Smooth muscle cell of bladder (primary cell): ENCODE measurements around the gene TFF3. TPM values are rescaled to one million over a fixed set of nuclear protein-coding genes. Genes with fewer than 3 reads are reported as not detected.

ENCODE experiments used
- total RNA-seq: library from RNA; depleted of rRNA; stranded (reverse); fragments of >200 nt; gene quantifications from 2 replicates; pipeline ENCODE4 v1.2.3, GENCODE V29; 2014

The TFF3 gene, protein sequence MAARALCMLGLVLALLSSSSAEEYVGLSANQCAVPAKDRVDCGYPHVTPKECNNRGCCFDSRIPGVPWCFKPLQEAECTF
- total RNA-seq = 0.14 TPM in 1 of 2 replicates, not detected in the other

GRCh38 chr21:42315296-42315891 is at the start of gene TFF3:
TSS of gene TFF3 (minus strand) at chr21:42315409. CDS start at chr21:42315374, 35 bp downstream.

DNA sequence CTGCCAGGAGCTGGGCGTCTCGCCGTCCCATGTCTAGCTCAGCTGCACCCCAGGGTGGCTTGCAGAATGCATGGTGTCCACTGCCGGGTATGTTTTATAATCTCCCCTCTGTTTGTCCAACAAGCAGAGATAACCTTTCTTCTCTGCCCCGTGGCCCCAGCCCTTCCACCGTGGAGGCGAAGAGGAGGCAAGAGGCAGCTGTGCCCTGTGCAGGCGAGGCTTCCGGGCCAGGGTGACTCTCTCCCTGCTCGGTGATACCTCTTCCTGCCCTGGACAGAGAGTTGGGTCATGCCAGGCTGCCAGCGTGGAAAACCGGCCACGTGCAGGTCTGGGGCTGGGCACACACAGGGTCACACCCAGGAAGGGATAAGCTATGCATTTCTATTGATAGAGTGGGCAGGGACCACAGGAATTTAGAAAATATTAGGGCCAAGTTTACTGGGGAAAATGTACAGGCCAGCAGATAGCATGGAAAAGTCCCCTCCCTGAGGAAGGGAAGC is 35.8 kb upstream of the TFF3 start, which contains the start of gene TFF2:
Gene TFF2, minus strand, starts transcription at position 68 of the 500 bp plus-strand sequence. Its CDS starts 37 bp downstream, at position 31.

Other genes starting within 250 kb of the TFF3 start
- gene UMODL1, start 244.1 kb downstream of the TFF3 start, total RNA-seq = 0.09 and 0.14 TPM in 2 replicates
- 2.7 and 3.7 TPM in 2 replicates for gene ABCG1, start 96.3 kb downstream of the TFF3 start, total RNA-seq
- gene TFF2, start 35.6 kb upstream of the TFF3 start, total RNA-seq = not detected in 2 replicates
- not detected in 2 replicates for gene TFF1, start 51.1 kb upstream of the TFF3 start, total RNA-seq
- gene TMPRSS3, start 80.6 kb upstream of the TFF3 start, total RNA-seq = not detected in 2 replicates
- gene UBASH3A, start 88.5 kb upstream of the TFF3 start, total RNA-seq = under 0.01 TPM in 1 of 2 replicates, not detected in the other
- gene RSPH1, start 180.8 kb upstream of the TFF3 start, total RNA-seq = 0.14 TPM in 1 of 2 replicates, not detected in the other
- 1.8 and 3.0 TPM in 2 replicates for gene SLC37A1, start 198.4 kb upstream of the TFF3 start, total RNA-seq